Sigmoid colon (tissue), 7 donors: ENCODE data around the gene SPSB1. TPM values are rescaled to one million over a fixed set of nuclear protein-coding genes. Genes with fewer than 3 reads are reported as not detected.
A peak's percentile ranks its signal among the peaks of the same experiment; 100 is the strongest.

Experiments used
- DNase-seq: peaks from one replicate; pipeline ENCODE4 v3.0.0-alpha.2; 2019
- H3K27ac ChIP-seq, 4 donors: fragments of 200-600 bp; sonication (generic); one replicate each; pipeline ENCODE4 v1.5.1; 2016 to 2019; ENCODE audit warnings: mild to moderate bottlenecking in 1 of 4
- H3K27me3 ChIP-seq, 3 donors: fragments of 200-600 bp; sonication (generic); one replicate each; pipeline ENCODE4 v1.5.1; 2019; ENCODE audit warnings: mild to moderate bottlenecking in 1 of 3
- H3K36me3 ChIP-seq, 4 donors: fragments of 200-600 bp; sonication (generic); one replicate each; pipeline ENCODE4 v1.5.1; 2016 to 2019
- H3K4me1 ChIP-seq, 4 donors: fragments of 200-600 bp; sonication (generic); one replicate each; pipeline ENCODE4 v1.5.1; 2017 to 2019
- H3K4me3 ChIP-seq, 4 donors: fragments of 200-600 bp; sonication (generic); one replicate each; pipeline ENCODE4 v1.5.1; 2017 to 2019; ENCODE audit warnings: mild to moderate bottlenecking in 2 of 4, moderate library complexity in 1 of 4
- H3K9me3 ChIP-seq, 4 donors: fragments of 200-600 bp in 3 of 4; sonication (generic) in 3 of 4; one replicate each; pipeline versions ENCODE4 v1.5.1 to v1.6.1; 2013 to 2019
- CTCF ChIP-seq, 4 experiments: fragments of 450-650 bp in 3 of 4; fragments of 200-600 bp in 1 of 4; IDR thresholded peaks; one replicate each; pipeline ENCODE4 v1.5.1; 2016 to 2019; ENCODE audit warnings: antibody characterized with exemption in 4 of 4, mild to moderate bottlenecking in 3 of 4, moderate library complexity in 2 of 4
- EP300 ChIP-seq, 4 donors: sonication (generic); formaldehyde crosslinking; IDR thresholded peaks; one replicate each; pipeline ENCODE4 v1.6.1; 2017; ENCODE audit warnings: antibody characterized with exemption in 4 of 4
- POLR2A ChIP-seq, 2 donors: fragments of 450-650 bp; IDR thresholded peaks; one replicate each; pipeline ENCODE4 v1.6.1; 2016; ENCODE audit warnings: antibody characterized with exemption in 2 of 2, mild to moderate bottlenecking in 2 of 2, moderate library complexity in 2 of 2
- POLR2AphosphoS5 ChIP-seq, 4 donors: sonication (generic); formaldehyde crosslinking; IDR thresholded peaks; one replicate each; pipeline ENCODE4 v1.6.1; 2017; ENCODE audit warnings: antibody characterized with exemption in 4 of 4
- WGBS, 2 donors: extraction: QIAGEN DNeasy Blood & Tissue Kit; methylation state at CpG; one replicate each; pipeline ENCODE4 v1.1.7; 2013; 5-methylcytosine and 5-hydroxymethylcytosine counted together
- intact Hi-C: fragments of 100-400 bp; cut with DNase I; formaldehyde crosslinking; loops from one replicate; pipeline ENCODE4 v1.15.1; 2023
- polyA plus RNA-seq, 3 donors: library from polyadenylated mRNA; stranded (reverse); fragments of 200-250 nt; gene quantifications; one replicate each; pipeline ENCODE4 v1.2.3, GENCODE V29; 2013
- total RNA-seq, 4 donors: library from RNA; depleted of rRNA; stranded (reverse); fragments of >200 nt; gene quantifications; one replicate each; pipeline ENCODE4 v1.1.0, GENCODE V29; 2016
- donor health status: healthy with polysubstance abuse.
- donor health status: Bipolar disorder and iron deficiency.
- donor health status: healthy.

Gene SPSB1
- total and polyA plus RNA-seq, 7 donors: 17.4 to 34.3 (median 26.4) TPM

DNA sequence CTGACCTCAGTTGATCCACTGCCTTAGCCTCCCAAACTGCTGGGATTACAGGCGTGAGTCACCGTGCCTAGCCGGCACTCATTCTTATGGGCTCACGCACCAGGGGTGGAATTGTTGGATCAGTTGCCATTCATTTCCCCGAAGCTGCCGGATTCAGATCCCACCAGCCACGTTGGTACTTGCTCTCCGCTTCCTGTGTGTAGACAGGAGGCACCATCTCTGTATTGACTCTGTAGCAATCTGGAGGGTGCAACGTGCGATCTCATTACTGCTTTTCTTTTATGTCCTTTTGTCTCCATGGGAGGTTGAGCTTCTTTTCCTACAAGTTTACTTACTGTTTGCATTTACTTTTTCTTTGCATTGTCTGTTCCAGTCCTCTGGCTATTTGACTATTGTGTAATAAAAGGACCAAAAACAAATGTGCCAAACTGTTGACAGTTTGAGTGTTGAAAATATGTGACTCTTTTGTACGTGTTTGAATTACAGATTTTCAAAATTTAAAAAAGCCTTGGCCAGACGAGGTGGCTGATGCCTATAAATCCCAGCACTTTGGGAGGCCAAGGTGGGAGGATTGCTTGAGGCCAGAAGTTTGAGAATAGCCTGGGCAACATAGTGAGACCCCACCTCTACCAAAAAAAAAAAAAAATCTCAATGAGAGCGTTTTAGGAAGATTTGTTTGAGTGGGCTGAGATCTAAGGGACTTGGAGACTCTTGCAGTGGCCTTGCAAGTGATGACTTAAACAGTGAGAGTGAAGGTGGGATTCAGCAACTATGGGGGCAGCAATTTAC, 39.1 kb downstream of the SPSB1 start:
- TF ChIP-seq CTCF (IDR thresholded peaks at IDR 0.05) (no peak), POLR2A (IDR thresholded peaks at IDR 0.05) (no peak), EP300 (IDR thresholded peaks at IDR 0.05) (no peak), POLR2AphosphoS5 (IDR thresholded peaks at IDR 0.05) (no peak)
- Histone ChIP-seq H3K4me1 (peaks cover 0 to 72% (median 27%) of the 10 kb centered on the region in 4 donors), H3K27ac (peak overlapping the region in 3 of 4 donors; percentile 31 to 57 (median 40))

DNA sequence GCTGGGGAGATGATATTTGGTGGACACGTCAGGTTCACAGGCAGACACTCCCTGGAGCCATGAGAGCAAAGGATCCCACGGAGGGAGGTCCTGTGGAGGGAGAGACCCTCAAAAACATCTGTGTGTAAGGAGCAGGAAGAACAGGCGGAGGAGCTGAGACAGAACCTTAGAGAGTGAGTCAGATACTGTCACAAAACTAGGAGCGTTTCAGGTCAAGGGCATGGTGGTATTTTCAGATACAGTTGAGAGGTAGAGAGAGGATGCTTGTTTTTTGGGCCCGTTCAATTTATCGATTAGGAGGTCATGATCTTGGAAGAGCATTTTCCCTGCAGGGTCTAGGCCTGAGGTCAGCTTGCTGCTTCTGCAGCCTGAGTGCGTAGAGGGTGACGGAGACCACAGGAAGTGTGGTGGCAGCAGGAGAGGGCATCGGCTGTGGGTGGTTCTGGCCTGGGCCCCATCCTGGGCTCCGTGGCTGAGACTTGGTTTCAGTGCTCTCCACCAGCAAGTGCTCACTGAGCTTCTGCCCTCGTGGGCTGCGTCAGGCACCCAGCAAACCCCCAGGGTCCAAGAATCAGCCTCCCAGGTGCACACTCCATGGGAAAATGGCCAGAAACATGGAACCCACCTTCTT, 39.9 kb downstream of the SPSB1 start:
- no peaks in the 10 kb centered on the region for H3K9me3 ChIP-seq
- H3K4me3 ChIP-seq: no peak overlapping the region
- TF ChIP-seq POLR2A (IDR thresholded peaks at IDR 0.05) (no peak), CTCF (IDR thresholded peaks at IDR 0.05) (no peak), EP300 (IDR thresholded peaks at IDR 0.05) (no peak), POLR2AphosphoS5 (IDR thresholded peaks at IDR 0.05) (no peak)
- intact Hi-C loops: no loop called here
- H3K36me3 ChIP-seq: peaks cover 0 to 3% (median 0%) of the 10 kb centered on the region in 4 donors
- H3K27me3 ChIP-seq: no peaks in the 10 kb centered on the region
- peaks cover 0 to 72% (median 27%) of the 10 kb centered on the region in 4 donors for H3K4me1 ChIP-seq
- no peak for DNase-seq
- peak overlapping the region in 3 of 4 donors; percentile 31 to 57 (median 40) for H3K27ac ChIP-seq
- WGBS, 2 donors: 77 to 90% methylated on average over 12 of the region's 12 CpGs

More for the DNA sequence above, 39.1 kb downstream of the SPSB1 start:
- 39 to 67% methylated on average over 13 of the region's 13 CpGs for WGBS, 2 donors
- H3K4me3 ChIP-seq: no peak overlapping the region
- no peaks in the 10 kb centered on the region for H3K9me3 ChIP-seq
- no peaks in the 10 kb centered on the region for H3K27me3 ChIP-seq
- DNase-seq: no peak
- intact Hi-C loops: no loop called here
- peaks cover 0 to 3% (median 0%) of the 10 kb centered on the region in 4 donors for H3K36me3 ChIP-seq

- Histone ChIP-seq H3K27me3 (no peaks in the 10 kb centered on the region), H3K27ac (peak overlapping the region; percentile 59 to 85 (median 82)), H3K4me1 (peaks cover 0 to 93% (median 57%) of the 10 kb centered on the region in 4 donors), H3K36me3 (peaks cover 0 to 9% (median under 1%) of the 10 kb centered on the region in 4 donors), H3K9me3 (no peaks in the 10 kb centered on the region), H3K4me3 (peak overlapping the region in 1 of 4 donors; percentile 9)
- 38 to 65% methylated on average over 25 of the region's 25 CpGs for WGBS, 2 donors
- TF ChIP-seq POLR2A (IDR thresholded peaks at IDR 0.05): no peak
- TF ChIP-seq CTCF (IDR thresholded peaks at IDR 0.05): no peak
- TF ChIP-seq EP300 (IDR thresholded peaks at IDR 0.05): no peak
- TF ChIP-seq POLR2AphosphoS5 (IDR thresholded peaks at IDR 0.05): no peak
- intact Hi-C loops: loop anchor here (5.0 kb wide), 1 partner anchor 46 kb away; the partner anchor contains the start of gene SPSB1
- peak; percentile 84 for DNase-seq
Observed at GRCh38 chr1:9338397-9339246, 45.9 kb downstream of the SPSB1 start.

DNA sequence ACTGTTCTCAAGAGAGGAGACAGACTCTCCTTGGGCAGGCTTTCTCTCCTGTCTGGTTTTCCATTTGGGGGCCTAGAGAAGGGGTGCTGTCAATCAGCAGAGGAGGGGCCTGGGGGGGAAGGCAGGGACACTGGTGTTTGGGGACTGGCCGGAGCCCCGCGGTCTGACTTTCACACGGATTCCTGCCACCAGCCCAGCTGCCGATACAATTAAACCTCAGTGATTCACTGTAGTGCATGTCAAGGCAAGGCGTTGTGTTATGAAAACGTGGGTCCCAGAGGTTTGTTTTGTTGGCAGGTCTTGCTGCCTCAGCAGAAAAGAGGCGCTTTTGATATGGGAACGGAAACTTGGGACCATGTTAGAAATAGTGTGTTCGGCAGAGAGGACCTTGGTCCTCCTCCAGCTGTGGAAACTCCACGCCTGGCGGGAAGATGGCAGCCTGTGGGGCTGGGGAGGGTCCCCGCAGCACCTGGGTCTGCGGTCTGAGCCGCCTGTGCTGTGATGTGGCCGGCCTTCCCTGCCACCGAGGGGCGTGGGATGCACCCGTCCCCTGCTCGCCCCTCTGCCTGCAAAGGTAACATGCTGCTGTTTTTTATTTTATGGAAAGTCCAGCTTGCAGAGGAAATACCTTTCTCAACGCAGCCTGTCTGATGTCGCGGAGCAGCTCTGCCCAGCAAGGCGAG, 47.6 kb downstream of the SPSB1 start:
- Histone ChIP-seq H3K9me3 (no peaks in the 10 kb centered on the region), H3K4me3 (no peak overlapping the region), H3K4me1 (peaks cover 0 to 91% (median 70%) of the 10 kb centered on the region in 4 donors), H3K36me3 (peaks cover 0 to 9% (median 0%) of the 10 kb centered on the region in 4 donors), H3K27ac (peak overlapping the region in 3 of 4 donors; percentile 82 to 85 (median 83)), H3K27me3 (no peaks in the 10 kb centered on the region)
- TF ChIP-seq EP300 (IDR thresholded peaks at IDR 0.05): no peak
- no peak for TF ChIP-seq POLR2A (IDR thresholded peaks at IDR 0.05)
- no peak for TF ChIP-seq CTCF (IDR thresholded peaks at IDR 0.05)
- TF ChIP-seq POLR2AphosphoS5 (IDR thresholded peaks at IDR 0.05): no peak
- WGBS, 2 donors: 83 to 89% methylated on average over 24 of the region's 24 CpGs
- DNase-seq: no peak
- intact Hi-C loops: no loop called here
